ENCODE results near the gene TRIM7.

The TRIM7 gene

GRCh38 chr5:181204826-181205760, at the start of gene TRIM7:
Gene TRIM7, minus strand, starts transcription at chr5:181205196. Its CDS starts 86 bp downstream, at chr5:181205110.
- no peak for DNase-seq

GRCh38 chr5:181248277-181248676, 43.3 kb upstream of the TRIM7 start:
- no peak for DNase-seq

- DNase-seq: no peak
Observed at GRCh38 chr5:181246276-181247049, 41.5 kb upstream of the TRIM7 start.

GRCh38 chr5:181245427-181246275, 40.7 kb upstream of the TRIM7 start:
- no peak for DNase-seq

- DNase-seq: no peak
Observed at GRCh38 chr5:181243564-181244343, 38.8 kb upstream of the TRIM7 start, which contains the start of gene RACK1. Gene RACK1, minus strand, starts transcription at chr5:181243906. Its CDS starts 106 bp downstream, at chr5:181243800.

- DNase-seq: no peak
Observed at GRCh38 chr5:181243018-181243563, 38.1 kb upstream of the TRIM7 start.

GRCh38 chr5:181242031-181242451, 37.0 kb upstream of the TRIM7 start:
- DNase-seq: no peak

GRCh38 chr5:181241393-181241975, 36.5 kb upstream of the TRIM7 start:
- DNase-seq: no peak

GRCh38 chr5:181239062-181239663, 34.2 kb upstream of the TRIM7 start:
- DNase-seq: no peak

- DNase-seq: no peak
Observed at GRCh38 chr5:181237729-181238385, 32.9 kb upstream of the TRIM7 start.

- no peak for DNase-seq
Observed at GRCh38 chr5:181236954-181237641, 32.1 kb upstream of the TRIM7 start.

GRCh38 chr5:181236471-181236870, 31.5 kb upstream of the TRIM7 start:
- DNase-seq: no peak

- no peak for DNase-seq
Observed at GRCh38 chr5:181235689-181236366, 30.8 kb upstream of the TRIM7 start.

GRCh38 chr5:181235323-181235688, 30.3 kb upstream of the TRIM7 start:
- DNase-seq: no peak

- DNase-seq: no peak
Observed at GRCh38 chr5:181234455-181235306, 29.7 kb upstream of the TRIM7 start.

- DNase-seq: no peak
Observed at GRCh38 chr5:181233801-181234454, 28.9 kb upstream of the TRIM7 start.

- DNase-seq: no peak
Observed at GRCh38 chr5:181233088-181233800, 28.2 kb upstream of the TRIM7 start.

Measured in NCI-H1436 treated with DMSO at 0.1 percent for 48 hours (cell line).